LNCAP (cell line): ENCODE data around the gene KIRREL3.

Experiments
- TF ChIP-seq, protein P1 (sequence below): fragments of 450-650 bp; IDR thresholded peaks from 2 replicates; pipeline ENCODE4 v1.5.1; 2017; ENCODE audit warnings: mild to moderate bottlenecking

The KIRREL3 gene

DNA sequence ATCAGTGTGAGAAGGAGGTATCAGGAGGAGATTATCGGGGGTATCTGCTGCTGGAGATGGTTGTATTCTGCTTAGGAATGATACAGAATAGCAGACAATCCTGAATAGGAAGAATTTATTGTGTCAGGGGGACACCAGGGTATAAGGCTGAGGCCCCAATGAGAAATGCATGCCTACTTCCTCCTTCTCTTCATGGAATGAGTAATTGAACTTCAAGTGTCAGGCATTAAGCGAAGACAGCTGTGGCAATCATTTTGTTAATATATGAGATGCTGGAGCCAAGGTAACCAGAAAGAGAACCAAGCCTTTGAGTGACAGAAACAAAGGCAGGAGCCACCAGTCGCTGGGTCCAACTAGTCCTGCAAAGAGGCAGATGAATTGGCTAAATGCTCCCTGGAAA lies 49.1 kb downstream of the KIRREL3 start:
- TF ChIP-seq, protein P1, sequence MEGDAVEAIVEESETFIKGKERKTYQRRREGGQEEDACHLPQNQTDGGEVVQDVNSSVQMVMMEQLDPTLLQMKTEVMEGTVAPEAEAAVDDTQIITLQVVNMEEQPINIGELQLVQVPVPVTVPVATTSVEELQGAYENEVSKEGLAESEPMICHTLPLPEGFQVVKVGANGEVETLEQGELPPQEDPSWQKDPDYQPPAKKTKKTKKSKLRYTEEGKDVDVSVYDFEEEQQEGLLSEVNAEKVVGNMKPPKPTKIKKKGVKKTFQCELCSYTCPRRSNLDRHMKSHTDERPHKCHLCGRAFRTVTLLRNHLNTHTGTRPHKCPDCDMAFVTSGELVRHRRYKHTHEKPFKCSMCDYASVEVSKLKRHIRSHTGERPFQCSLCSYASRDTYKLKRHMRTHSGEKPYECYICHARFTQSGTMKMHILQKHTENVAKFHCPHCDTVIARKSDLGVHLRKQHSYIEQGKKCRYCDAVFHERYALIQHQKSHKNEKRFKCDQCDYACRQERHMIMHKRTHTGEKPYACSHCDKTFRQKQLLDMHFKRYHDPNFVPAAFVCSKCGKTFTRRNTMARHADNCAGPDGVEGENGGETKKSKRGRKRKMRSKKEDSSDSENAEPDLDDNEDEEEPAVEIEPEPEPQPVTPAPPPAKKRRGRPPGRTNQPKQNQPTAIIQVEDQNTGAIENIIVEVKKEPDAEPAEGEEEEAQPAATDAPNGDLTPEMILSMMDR: no peak

DNA sequence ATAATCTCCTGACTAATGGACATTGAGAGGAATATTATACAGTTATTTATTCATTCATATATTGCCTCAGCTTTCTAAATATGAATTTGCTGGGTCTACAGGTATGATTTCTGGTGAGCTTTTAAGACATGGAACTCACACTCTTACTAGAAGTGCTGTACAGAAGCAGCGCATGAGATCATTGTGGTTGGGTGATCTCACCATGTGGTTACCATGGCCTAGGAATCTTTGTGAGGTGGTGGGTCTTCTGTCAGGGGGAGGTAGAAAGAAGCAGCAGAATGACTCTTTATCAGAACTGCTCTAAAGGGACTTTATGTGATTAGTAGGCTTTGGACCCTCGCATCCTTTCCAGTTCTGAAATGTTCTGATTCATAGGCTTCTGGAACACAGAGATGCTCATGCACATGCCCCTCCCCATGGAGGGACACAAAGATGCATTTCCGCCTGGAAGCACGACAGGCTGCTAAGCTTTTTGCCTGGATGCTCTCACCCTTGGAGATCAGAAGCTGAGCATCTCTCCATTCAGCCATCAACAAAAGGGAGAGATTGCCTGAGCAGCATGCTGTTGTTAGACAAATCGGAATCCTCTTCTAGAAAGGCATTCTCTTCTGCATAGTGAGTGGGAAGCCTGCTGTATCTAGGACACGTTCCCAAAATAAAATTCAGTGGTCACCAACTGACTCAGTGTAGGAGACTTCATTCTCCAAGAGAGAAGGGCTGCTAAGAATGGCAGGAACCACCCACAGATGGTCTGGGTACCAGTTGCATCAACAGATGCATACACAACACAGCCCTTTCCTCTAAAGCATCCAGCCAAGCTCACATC lies 51.3 kb downstream of the KIRREL3 start:
- TF ChIP-seq, protein P1: no peak

DNA sequence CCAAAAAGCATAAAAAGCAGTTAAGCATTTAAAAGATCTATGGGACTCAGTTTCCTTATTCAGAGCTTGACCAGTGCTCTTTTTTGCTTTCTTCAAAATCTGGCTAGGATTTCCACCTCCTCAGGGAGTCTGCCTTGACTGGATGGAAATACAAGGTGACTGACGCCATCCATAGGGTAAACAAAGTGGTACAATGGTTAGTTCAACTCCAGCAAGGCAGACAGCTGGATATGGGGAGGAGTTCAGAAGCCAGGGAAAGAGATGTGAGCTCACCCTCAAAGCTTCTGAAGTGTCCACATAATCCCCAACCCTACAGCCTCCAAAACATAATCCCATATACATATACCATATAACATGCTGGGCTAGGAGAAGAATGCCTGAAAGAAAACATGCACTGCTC lies 52.0 kb downstream of the KIRREL3 start:
- TF ChIP-seq, protein P1: no peak

DNA sequence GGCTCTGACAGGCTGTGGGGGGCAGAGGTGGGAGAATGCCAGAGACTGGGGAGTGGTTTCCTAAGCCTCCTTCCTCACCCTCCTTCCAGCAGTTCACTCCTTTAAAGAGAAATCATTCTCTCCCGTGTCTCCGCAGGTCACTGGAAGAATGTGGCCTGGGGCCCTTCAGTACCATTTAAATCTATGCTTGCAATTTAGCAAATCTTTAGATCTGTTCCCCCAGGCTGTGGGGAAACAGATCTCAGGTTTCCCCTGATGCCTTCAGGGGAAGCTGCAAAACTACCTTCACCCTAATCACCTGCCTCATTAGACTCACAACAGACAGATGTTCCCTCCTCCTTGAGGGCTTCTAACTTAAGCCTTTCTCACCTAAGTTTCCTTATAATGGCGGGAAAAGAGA lies 55.3 kb downstream of the KIRREL3 start:
- TF ChIP-seq, protein P1: no peak

DNA sequence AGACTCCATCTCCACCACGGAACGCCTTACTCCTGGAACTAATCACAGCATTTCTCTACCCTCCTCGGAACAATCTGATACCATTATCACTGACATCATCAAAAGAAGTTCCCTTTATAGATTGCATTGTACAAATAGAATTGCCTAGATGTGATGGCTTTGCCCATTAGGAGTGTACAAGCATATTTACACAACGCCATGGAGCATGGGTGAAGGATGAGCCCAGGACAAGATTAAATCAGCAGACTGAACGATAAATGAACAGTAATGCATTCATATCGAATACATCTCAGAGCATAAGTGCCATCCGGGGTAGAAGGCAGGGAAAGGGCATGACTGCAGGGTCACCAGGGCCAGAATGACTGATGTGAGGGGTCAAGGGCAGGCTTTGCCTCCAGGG lies 57.3 kb downstream of the KIRREL3 start:
- TF ChIP-seq, protein P1: no peak

DNA sequence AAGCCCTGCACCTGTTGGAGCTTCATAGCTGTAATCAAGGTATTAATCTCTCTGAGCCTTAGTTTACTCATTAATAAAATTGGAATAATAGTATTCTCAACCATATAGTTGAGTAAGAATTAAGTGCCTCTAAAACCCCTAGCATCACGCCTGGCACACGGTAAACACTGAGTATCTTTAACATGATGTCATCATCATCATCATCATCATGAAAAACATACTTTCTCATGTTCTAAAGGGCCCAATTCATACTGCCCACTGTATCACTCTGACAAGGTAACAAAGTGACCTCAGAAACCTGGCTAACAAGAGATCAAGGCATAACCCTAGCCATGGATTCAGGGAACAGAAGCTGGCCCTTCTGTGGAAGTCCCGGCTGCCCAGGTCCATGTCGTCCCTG lies 58.4 kb downstream of the KIRREL3 start:
- TF ChIP-seq, protein P1: no peak

DNA sequence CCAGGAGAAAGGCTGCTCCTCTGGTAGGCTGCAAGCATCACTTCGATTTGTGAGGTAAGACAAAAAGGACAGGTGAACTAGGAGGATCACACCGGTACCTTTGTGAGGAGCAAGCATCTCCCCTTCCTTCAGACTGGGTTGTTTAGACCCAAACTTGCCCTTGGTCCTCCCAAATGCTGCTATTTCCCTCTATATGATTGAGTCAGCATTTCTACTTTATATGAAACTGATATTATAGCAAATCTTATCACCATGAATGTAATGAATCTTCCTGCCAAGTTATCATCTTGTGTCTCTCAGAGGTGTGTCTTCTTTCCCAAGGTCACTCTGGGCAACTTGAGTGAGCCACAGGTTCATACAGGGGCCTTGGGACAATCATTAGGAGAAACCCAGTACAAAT lies 61.0 kb downstream of the KIRREL3 start:
- TF ChIP-seq, protein P1: no peak

DNA sequence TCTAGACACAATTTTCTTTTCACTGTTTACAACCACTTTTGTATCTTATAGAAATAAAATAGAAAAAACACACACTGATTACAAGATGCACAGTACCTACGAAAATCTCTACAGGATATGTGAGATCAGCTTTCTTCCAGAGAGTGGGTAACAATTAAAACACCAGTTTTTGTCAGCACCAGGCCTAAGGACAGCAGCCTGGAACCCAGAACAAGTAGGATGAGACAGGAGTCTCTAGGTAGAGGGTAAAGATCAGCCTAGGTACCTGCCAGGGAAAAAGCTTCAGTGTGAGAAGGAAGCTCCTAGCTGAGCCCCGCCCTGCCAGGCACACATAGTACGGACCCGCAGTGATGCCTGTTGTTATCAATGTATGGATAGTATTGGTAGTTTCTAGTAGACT lies 61.9 kb downstream of the KIRREL3 start:
- TF ChIP-seq, protein P1: no peak
